Activated naive CD4-positive, alpha-beta T cell treated with anti-CD3 and anti-CD28 coated beads, Interleukin-2, amount 50 U/mL, for 24 hours (primary cell): ENCODE measurements around the gene SLC12A9.
"Not testable (repeated sequence)": the region's sequence is repeated elsewhere in the genome, so short reads cannot be mapped to it uniquely, and the experiment has no call there.

Experiments
- H3K27ac Mint-ChIP-seq: one replicate; pipeline ENCODE4 v1.8.0; 2021; ENCODE audit warnings: mild to moderate bottlenecking, mixed read lengths
- H3K27me3 Mint-ChIP-seq: one replicate; pipeline ENCODE4 v1.8.0; 2021; ENCODE audit warnings: mixed read lengths
- H3K36me3 Mint-ChIP-seq: one replicate; pipeline ENCODE4 v1.8.0; 2021; ENCODE audit warnings: mixed read lengths
- H3K4me1 Mint-ChIP-seq: one replicate; pipeline ENCODE4 v1.8.0; 2021; ENCODE audit warnings: mixed read lengths
- H3K4me3 Mint-ChIP-seq: one replicate; pipeline ENCODE4 v1.8.0; 2021; ENCODE audit warnings: mild to moderate bottlenecking, mixed read lengths
- H3K9me3 Mint-ChIP-seq: one replicate; pipeline ENCODE4 v1.8.0; 2021; ENCODE audit warnings: mixed read lengths

Gene SLC12A9

GRCh38 chr7:100852048-100852872, at the start of gene SLC12A9:
Gene SLC12A9 (plus strand): TSS chr7:100852713. CDS start chr7:100854198, 1,485 bp downstream.
- H3K9me3 Mint-ChIP-seq: no peaks in the 10 kb centered on the region
- H3K4me3 Mint-ChIP-seq: peak within 1 kb of the TSS; percentile 89

GRCh38 chr7:100802951-100803350, 49.6 kb upstream of the SLC12A9 start:
- H3K4me1 Mint-ChIP-seq: no peaks in the 10 kb centered on the region
- no peak overlapping the region for H3K27ac Mint-ChIP-seq
- no peaks in the 10 kb centered on the region for H3K27me3 Mint-ChIP-seq
- no peak overlapping the region for H3K4me3 Mint-ChIP-seq
- H3K36me3 Mint-ChIP-seq: peaks cover 4% of the 10 kb centered on the region
- H3K9me3 Mint-ChIP-seq: no peaks in the 10 kb centered on the region

More at GRCh38 chr7:100852048-100852872, at the start of gene SLC12A9:
- Mint-ChIP-seq H3K27ac (peak within 1 kb of the TSS; percentile 86), H3K4me1 (peaks cover 20% of the 10 kb centered on the region), H3K36me3 (peaks cover 6% of the 10 kb centered on the region), H3K27me3 (no peaks in the 10 kb centered on the region)

GRCh38 chr7:100803398-100804161, 48.9 kb upstream of the SLC12A9 start:
- no peaks in the 10 kb centered on the region for H3K9me3 Mint-ChIP-seq
- H3K27ac Mint-ChIP-seq: no peak overlapping the region
- H3K27me3 Mint-ChIP-seq: no peaks in the 10 kb centered on the region
- H3K4me1 Mint-ChIP-seq: no peaks in the 10 kb centered on the region
- H3K4me3 Mint-ChIP-seq: no peak overlapping the region
- H3K36me3 Mint-ChIP-seq: peaks cover 4% of the 10 kb centered on the region

- no peak overlapping the region for H3K4me3 Mint-ChIP-seq
- peaks cover 4% of the 10 kb centered on the region for H3K36me3 Mint-ChIP-seq
- no peaks in the 10 kb centered on the region for H3K9me3 Mint-ChIP-seq
- no peak overlapping the region for H3K27ac Mint-ChIP-seq
- H3K27me3 Mint-ChIP-seq: no peaks in the 10 kb centered on the region
- H3K4me1 Mint-ChIP-seq: no peaks in the 10 kb centered on the region
These were observed 47.7 kb upstream of the SLC12A9 start for GRCh38 chr7:100804681-100805431.

- no peak overlapping the region for H3K4me3 Mint-ChIP-seq
- H3K27ac Mint-ChIP-seq: no peak overlapping the region
- no peaks in the 10 kb centered on the region for H3K27me3 Mint-ChIP-seq
- no peaks in the 10 kb centered on the region for H3K9me3 Mint-ChIP-seq
- H3K36me3 Mint-ChIP-seq: peaks cover 4% of the 10 kb centered on the region
- H3K4me1 Mint-ChIP-seq: no peaks in the 10 kb centered on the region
These were observed 46.2 kb upstream of the SLC12A9 start for GRCh38 chr7:100806276-100806675.

- not testable (repeated sequence) for H3K9me3 Mint-ChIP-seq, H3K27ac Mint-ChIP-seq, H3K27me3 Mint-ChIP-seq, H3K36me3 Mint-ChIP-seq, H3K4me1 Mint-ChIP-seq, H3K4me3 Mint-ChIP-seq
These were observed 45.6 kb upstream of the SLC12A9 start for GRCh38 chr7:100806883-100807282.

- Mint-ChIP-seq H3K27ac (no peak overlapping the region), H3K27me3 (no peaks in the 10 kb centered on the region), H3K36me3 (peaks cover 6% of the 10 kb centered on the region), H3K4me3 (no peak overlapping the region), H3K4me1 (no peaks in the 10 kb centered on the region), H3K9me3 (no peaks in the 10 kb centered on the region)
These were observed 44.1 kb upstream of the SLC12A9 start for GRCh38 chr7:100808354-100808875.

- no peak overlapping the region for H3K27ac Mint-ChIP-seq
These were observed 41.0 kb upstream of the SLC12A9 start for GRCh38 chr7:100811480-100811879.

GRCh38 chr7:100812729-100813128, 39.8 kb upstream of the SLC12A9 start:
- H3K27ac Mint-ChIP-seq: no peak overlapping the region
- H3K4me1 Mint-ChIP-seq: no peaks in the 10 kb centered on the region
- H3K4me3 Mint-ChIP-seq: no peak overlapping the region
- H3K9me3 Mint-ChIP-seq: no peaks in the 10 kb centered on the region
- H3K27me3 Mint-ChIP-seq: no peaks in the 10 kb centered on the region
- H3K36me3 Mint-ChIP-seq: peaks cover 5% of the 10 kb centered on the region

More at GRCh38 chr7:100811480-100811879, 41.0 kb upstream of the SLC12A9 start:
- Mint-ChIP-seq H3K27me3 (no peaks in the 10 kb centered on the region), H3K36me3 (peaks cover 5% of the 10 kb centered on the region), H3K9me3 (no peaks in the 10 kb centered on the region), H3K4me1 (no peaks in the 10 kb centered on the region), H3K4me3 (no peak overlapping the region)

- H3K27me3 Mint-ChIP-seq, H3K9me3 Mint-ChIP-seq, H3K4me3 Mint-ChIP-seq, H3K27ac Mint-ChIP-seq, H3K36me3 Mint-ChIP-seq, H3K4me1 Mint-ChIP-seq: not testable (repeated sequence)
These were observed 36.0 kb upstream of the SLC12A9 start for GRCh38 chr7:100816515-100816914.

GRCh38 chr7:100817097-100817496, 35.4 kb upstream of the SLC12A9 start:
- Mint-ChIP-seq H3K9me3 (no peaks in the 10 kb centered on the region), H3K4me3 (no peak overlapping the region), H3K36me3 (peaks cover 2% of the 10 kb centered on the region), H3K27ac (no peak overlapping the region), H3K27me3 (no peaks in the 10 kb centered on the region), H3K4me1 (no peaks in the 10 kb centered on the region)

GRCh38 chr7:100818366-100818765, 34.1 kb upstream of the SLC12A9 start:
- Mint-ChIP-seq H3K27ac (no peak overlapping the region), H3K36me3 (no peaks in the 10 kb centered on the region), H3K4me3 (no peak overlapping the region), H3K4me1 (no peaks in the 10 kb centered on the region), H3K9me3 (no peaks in the 10 kb centered on the region), H3K27me3 (no peaks in the 10 kb centered on the region)

GRCh38 chr7:100818825-100819224, 33.7 kb upstream of the SLC12A9 start:
- Mint-ChIP-seq H3K27me3 (no peaks in the 10 kb centered on the region), H3K27ac (no peak overlapping the region), H3K4me3 (no peak overlapping the region), H3K36me3 (no peaks in the 10 kb centered on the region), H3K4me1 (no peaks in the 10 kb centered on the region), H3K9me3 (no peaks in the 10 kb centered on the region)

- Mint-ChIP-seq H3K9me3 (no peaks in the 10 kb centered on the region), H3K4me3 (no peak overlapping the region), H3K27ac (no peak overlapping the region), H3K4me1 (no peaks in the 10 kb centered on the region), H3K36me3 (no peaks in the 10 kb centered on the region), H3K27me3 (no peaks in the 10 kb centered on the region)
These were observed 32.9 kb upstream of the SLC12A9 start for GRCh38 chr7:100819586-100819985.
